ENCODE measurements around the gene SF3A2. TPM values are rescaled to one million over a fixed set of nuclear protein-coding genes. Genes with fewer than 3 reads are reported as not detected.

Gene SF3A2
- total and polyA plus RNA-seq, 3 donors from 2014 or later: 102 to 122 (median 117) TPM

DNA sequence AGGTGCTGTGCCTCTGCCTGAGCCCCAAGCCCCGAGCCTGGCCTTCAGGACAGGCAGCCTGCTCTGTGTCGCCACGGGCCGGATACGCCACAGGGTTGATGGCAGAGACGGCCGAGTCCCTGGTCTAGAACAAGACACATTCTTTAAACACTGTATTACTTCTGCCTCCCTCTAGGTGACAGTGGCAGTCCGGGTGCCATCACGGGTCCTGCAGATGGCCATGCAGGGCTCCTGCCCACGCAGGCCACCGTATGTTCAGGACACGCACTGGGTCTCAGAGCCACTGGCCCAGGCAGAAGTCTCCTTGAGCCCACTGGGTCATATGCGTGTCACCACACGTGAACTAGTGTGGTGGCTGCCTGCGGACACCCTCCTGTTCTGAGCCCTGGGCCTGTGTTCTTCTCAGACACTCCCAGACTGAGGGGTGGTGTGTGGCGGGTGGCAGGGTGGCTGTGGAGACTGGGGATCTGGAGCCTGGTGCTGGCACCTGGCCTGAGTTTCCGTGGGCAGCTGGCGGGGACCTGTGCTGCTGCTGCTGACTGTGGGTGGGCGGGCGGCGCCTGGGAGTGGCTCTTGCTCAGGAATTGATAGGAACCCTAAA lies 4.9 kb upstream of the SF3A2 start:
- no peak overlapping the region for H3K4me3 ChIP-seq

DNA sequence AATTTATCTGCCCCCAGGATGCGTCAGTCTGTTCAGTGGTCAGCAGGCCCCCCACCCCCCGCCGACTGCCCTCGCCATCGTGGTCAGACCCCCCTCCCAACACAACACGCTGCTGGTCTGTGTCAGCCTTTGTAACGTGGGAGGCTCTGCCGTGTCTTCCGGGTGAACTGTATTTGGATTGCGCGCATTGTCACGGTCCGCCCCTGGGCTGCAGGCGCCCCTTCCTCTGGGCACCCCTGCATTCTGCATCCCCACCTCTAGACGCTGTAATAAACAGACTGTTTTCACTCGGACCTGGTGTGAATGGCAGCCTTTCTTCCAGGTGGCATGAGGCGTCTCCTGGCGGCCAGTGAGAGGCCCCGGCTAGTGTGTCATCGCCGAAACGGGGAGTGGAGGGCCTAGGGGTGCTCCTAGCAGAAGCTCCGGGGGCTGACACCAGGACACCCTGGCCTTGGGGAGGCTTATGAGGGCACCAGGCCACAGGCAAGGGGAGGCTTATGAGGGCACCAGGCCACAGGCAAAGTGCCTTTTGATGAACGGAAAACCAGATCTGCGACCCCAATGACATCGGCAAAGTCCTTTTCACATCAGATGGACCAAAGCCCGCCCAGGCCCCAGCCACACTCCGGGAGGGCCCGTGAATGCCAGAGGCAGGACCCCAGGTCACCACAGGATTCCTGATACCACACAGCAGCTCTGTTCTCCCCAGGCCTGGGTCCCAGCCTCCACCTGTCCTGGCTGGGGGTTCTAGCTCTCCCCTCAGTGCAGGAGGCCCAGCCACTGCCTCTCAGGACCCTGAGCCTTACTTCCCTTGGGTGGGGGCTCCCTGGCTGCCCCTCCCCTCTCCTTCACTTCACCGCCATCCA lies 4.1 kb upstream of the SF3A2 start:
- peaks cover 24% of the 10 kb centered on the region for H3K4me1 ChIP-seq
- H3K36me3 ChIP-seq (ENCODE audit: low read depth, missing control alignments): no peaks in the 10 kb centered on the region
- H3K27ac ChIP-seq: peak overlapping the region in 1 of 2 donors; percentile 64
- no peak for TF ChIP-seq POLR2A (IDR thresholded peaks at IDR 0.05)
- TF ChIP-seq, protein P1, sequence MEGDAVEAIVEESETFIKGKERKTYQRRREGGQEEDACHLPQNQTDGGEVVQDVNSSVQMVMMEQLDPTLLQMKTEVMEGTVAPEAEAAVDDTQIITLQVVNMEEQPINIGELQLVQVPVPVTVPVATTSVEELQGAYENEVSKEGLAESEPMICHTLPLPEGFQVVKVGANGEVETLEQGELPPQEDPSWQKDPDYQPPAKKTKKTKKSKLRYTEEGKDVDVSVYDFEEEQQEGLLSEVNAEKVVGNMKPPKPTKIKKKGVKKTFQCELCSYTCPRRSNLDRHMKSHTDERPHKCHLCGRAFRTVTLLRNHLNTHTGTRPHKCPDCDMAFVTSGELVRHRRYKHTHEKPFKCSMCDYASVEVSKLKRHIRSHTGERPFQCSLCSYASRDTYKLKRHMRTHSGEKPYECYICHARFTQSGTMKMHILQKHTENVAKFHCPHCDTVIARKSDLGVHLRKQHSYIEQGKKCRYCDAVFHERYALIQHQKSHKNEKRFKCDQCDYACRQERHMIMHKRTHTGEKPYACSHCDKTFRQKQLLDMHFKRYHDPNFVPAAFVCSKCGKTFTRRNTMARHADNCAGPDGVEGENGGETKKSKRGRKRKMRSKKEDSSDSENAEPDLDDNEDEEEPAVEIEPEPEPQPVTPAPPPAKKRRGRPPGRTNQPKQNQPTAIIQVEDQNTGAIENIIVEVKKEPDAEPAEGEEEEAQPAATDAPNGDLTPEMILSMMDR (IDR thresholded peaks at IDR 0.05): no peak
- 83 to 86% methylated on average over 21 to 30 of the region's 30 CpGs for WGBS, 2 donors
- no peaks in the 10 kb centered on the region for H3K27me3 ChIP-seq
- H3K4me3 ChIP-seq: no peak overlapping the region
- intact Hi-C loops (cut with DNase I; ENCODE audit: low total_unique reads): loop anchor here (5.0 kb wide), 1 partner anchor 40 kb away; no protein-coding TSS in a partner anchor
- no peak for DNase-seq
- no peaks in the 10 kb centered on the region for H3K9me3 ChIP-seq

More for the DNA sequence above, 4.9 kb upstream of the SF3A2 start:
- TF ChIP-seq POLR2A (IDR thresholded peaks at IDR 0.05): no peak
- TF ChIP-seq, protein P1 (IDR thresholded peaks at IDR 0.05): peak; percentile 17 to 49 (median 26)
- intact Hi-C loops (cut with DNase I; ENCODE audit: low total_unique reads): loop anchor here (5.0 kb wide), 1 partner anchor 41 kb away; no protein-coding TSS in a partner anchor
- Histone ChIP-seq H3K36me3 (ENCODE audit: low read depth, missing control alignments) (no peaks in the 10 kb centered on the region), H3K9me3 (no peaks in the 10 kb centered on the region), H3K27me3 (no peaks in the 10 kb centered on the region), H3K27ac (peak overlapping the region in 1 of 2 donors; percentile 64), H3K4me1 (peaks cover 21% of the 10 kb centered on the region)
- peak; percentile 63 for DNase-seq
- 71 to 79% methylated on average over 16 to 21 of the region's 21 CpGs for WGBS, 2 donors

DNA sequence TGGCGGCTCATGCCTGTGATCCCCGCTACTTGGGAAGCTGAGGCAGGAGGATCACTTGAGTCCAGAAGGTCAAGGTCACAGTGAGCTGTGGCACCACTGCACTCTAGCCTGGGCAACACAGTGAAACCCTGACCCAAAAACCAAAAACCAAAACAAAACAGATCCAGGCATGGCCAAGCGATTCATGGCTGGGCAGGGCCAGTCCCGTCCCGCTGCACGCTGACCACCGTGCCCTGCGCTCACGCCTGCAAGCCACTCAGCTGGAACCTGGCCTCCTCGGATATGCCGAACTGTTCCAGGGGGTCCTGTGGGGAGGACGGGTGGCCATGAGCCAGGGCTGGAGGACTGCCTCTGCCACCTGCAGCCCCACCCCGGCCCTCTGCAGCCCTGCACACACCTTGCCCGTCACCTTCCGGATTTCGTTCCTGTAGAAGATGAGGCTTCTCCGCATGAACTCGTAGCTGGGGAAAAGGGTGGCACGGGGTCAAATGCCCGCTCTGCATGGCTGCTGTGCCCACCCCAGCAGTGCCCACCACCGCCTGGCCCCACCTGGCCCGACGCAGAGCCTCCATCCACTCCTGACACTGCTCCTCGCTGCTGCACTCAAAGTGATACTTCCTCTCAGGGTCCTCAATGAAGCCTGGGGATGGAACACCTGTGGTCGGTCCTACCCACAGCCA lies 2.9 kb upstream of the SF3A2 start:
- Histone ChIP-seq H3K36me3 (ENCODE audit: low read depth, missing control alignments) (no peaks in the 10 kb centered on the region), H3K4me1 (peaks cover 33% of the 10 kb centered on the region), H3K4me3 (no peak overlapping the region), H3K27ac (no peak overlapping the region), H3K9me3 (no peaks in the 10 kb centered on the region), H3K27me3 (no peaks in the 10 kb centered on the region)
- 91 to 92% methylated on average over 22 to 25 of the region's 25 CpGs for WGBS, 2 donors
- TF ChIP-seq, protein P1 (IDR thresholded peaks at IDR 0.05): no peak
- TF ChIP-seq POLR2A (IDR thresholded peaks at IDR 0.05): no peak
- intact Hi-C loops (cut with DNase I; ENCODE audit: low total_unique reads): loop anchor here (5.0 kb wide), 1 partner anchor 39 kb away; no protein-coding TSS in a partner anchor
- no peak for DNase-seq

DNA sequence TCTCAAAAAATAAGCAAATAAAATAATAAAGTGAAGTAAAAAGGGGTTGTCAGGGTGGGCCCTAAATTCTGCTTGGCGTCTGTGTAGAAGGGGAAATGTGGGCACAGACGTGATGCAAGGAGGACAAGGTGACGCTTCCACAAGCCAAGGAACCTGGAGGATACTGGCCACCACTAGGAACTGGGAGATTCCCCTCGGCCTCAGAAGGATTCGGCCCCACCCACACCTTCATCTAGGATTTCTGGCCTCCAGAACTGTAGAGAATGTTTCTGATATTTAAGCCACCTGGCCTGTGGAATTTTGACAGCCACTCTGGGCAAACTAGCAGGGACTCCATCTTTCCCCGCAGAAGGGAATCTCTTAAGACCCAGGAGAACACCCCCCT lies 1.6 kb upstream of the SF3A2 start:
- intact Hi-C loops (cut with DNase I; ENCODE audit: low total_unique reads): loop anchor here (5.0 kb wide), 1 partner anchor 37 kb away; no protein-coding TSS in a partner anchor
- WGBS, 2 donors: 41 to 42% methylated on average over 6 of the region's 6 CpGs
- Histone ChIP-seq H3K27me3 (no peaks in the 10 kb centered on the region), H3K4me1 (peaks cover 37% of the 10 kb centered on the region), H3K36me3 (ENCODE audit: low read depth, missing control alignments) (no peaks in the 10 kb centered on the region), H3K27ac (peak overlapping the region; percentile 99 to 100), H3K4me3 (peak overlapping the region; percentile 91 to 98), H3K9me3 (no peaks in the 10 kb centered on the region)
- TF ChIP-seq, protein P1 (IDR thresholded peaks at IDR 0.05): no peak
- no peak for TF ChIP-seq POLR2A (IDR thresholded peaks at IDR 0.05)
- no peak for DNase-seq
